WTC11 (cell line): ENCODE data around the gene PCDHGA1. TPM values are rescaled to one million over a fixed set of nuclear protein-coding genes. Genes with fewer than 3 reads are reported as not detected.

ENCODE experiments used
- ATAC-seq: fragments of 200-7000 bp; cut with Tn5 transposase; 2 replicates; pipeline ENCODE4 v1.10.0; 2021; ENCODE audit warnings: mild to moderate bottlenecking, moderate library complexity
- CTCF ChIA-PET: fragments of 300-600 bp; sonication (Branson Sonifier 250); formaldehyde crosslinking; loops from one replicate; lab custom pipeline; 2021; ENCODE audit warnings: antibody characterized with exemption; lab: Charles Lee
- POLR2A ChIA-PET: fragments of 350-600 bp; sonication (Branson Sonifier 250); formaldehyde crosslinking; loops from one replicate; lab custom pipeline; 2021; ENCODE audit warnings: antibody characterized with exemption; lab: Charles Lee
- DNase-seq: peaks from one replicate; pipeline ENCODE4 v3.0.0; 2021; ENCODE audit warnings: low spot score
- H3K27ac Mint-ChIP-seq: 2 replicates; pipeline ENCODE4 v1.8.0; 2021; ENCODE audit warnings: mixed read lengths
- H3K27me3 Mint-ChIP-seq: 2 replicates; pipeline ENCODE4 v1.8.0; 2021; ENCODE audit warnings: low read depth, mild to moderate bottlenecking, moderate library complexity, mixed read lengths
- H3K36me3 Mint-ChIP-seq: 2 replicates; pipeline ENCODE4 v1.8.0; 2021; ENCODE audit warnings: mixed read lengths
- H3K4me1 Mint-ChIP-seq: 2 replicates; pipeline ENCODE4 v1.8.0; 2022; ENCODE audit warnings: mixed read lengths
- H3K4me3 Mint-ChIP-seq: 2 replicates; pipeline ENCODE4 v1.8.0; 2021; ENCODE audit warnings: mild to moderate bottlenecking, moderate library complexity, mixed read lengths
- H3K9me3 Mint-ChIP-seq: 2 replicates; pipeline ENCODE4 v1.8.0; 2021; ENCODE audit warnings: mixed read lengths
- CBFB ChIP-seq: sonication (generic); formaldehyde crosslinking; IDR thresholded peaks from 2 replicates; pipeline ENCODE4 v1.8.1; 2022; ENCODE audit warnings: mild to moderate bottlenecking, low read depth, missing genetic modification reagents
- NFE2L1 ChIP-seq: sonication (generic); formaldehyde crosslinking; IDR thresholded peaks from 2 replicates; pipeline ENCODE4 v1.8.1; 2023; ENCODE audit warnings: missing genetic modification reagents
- ZNF138 ChIP-seq: sonication (generic); formaldehyde crosslinking; conservative IDR thresholded peaks from 2 replicates; pipeline ENCODE4 v1.8.1; 2022; ENCODE audit warnings: mild to moderate bottlenecking, moderate library complexity, missing genetic modification reagents
- ZNF416 ChIP-seq: fragments of 250-450 bp; sonication (Bioruptor Pico); IDR thresholded peaks from 2 replicates; pipeline ENCODE4 v1.9.0; 2021; ENCODE audit warnings: mild to moderate bottlenecking, inconsistent platforms
- total RNA-seq: library from RNA; stranded (reverse); gene quantifications from 3 replicates; pipeline ENCODE4 v1.2.3, GENCODE V29; 2021
- TF ChIP-seq, protein P1 (sequence below): sonication (generic); formaldehyde crosslinking; conservative IDR thresholded peaks from 2 replicates; pipeline ENCODE4 v1.8.1; 2022; ENCODE audit warnings: mild to moderate bottlenecking, missing genetic modification reagents
- TF ChIP-seq, protein P2 (sequence below): sonication (generic); formaldehyde crosslinking; IDR thresholded peaks from 2 replicates; pipeline ENCODE4 v1.8.1; 2023; ENCODE audit warnings: mild to moderate bottlenecking, moderate library complexity, missing genetic modification reagents
- TF ChIP-seq, protein P3 (sequence below): sonication (generic); formaldehyde crosslinking; conservative IDR thresholded peaks from 2 replicates; pipeline ENCODE4 v1.8.1; 2023; ENCODE audit warnings: mild to moderate bottlenecking, low read depth, missing genetic modification reagents, moderate library complexity
- TF ChIP-seq, protein P4 (sequence below): sonication (generic); formaldehyde crosslinking; IDR thresholded peaks from 2 replicates; pipeline ENCODE4 v1.8.0; 2022; ENCODE audit warnings: mild to moderate bottlenecking, missing genetic modification reagents
- TF ChIP-seq, protein P5 (sequence below): sonication (generic); formaldehyde crosslinking; IDR thresholded peaks from 2 replicates; pipeline ENCODE4 v1.8.0; 2023; ENCODE audit warnings: missing genetic modification reagents, mild to moderate bottlenecking, borderline replicate concordance
- TF ChIP-seq, protein P6 (sequence below): sonication (generic); formaldehyde crosslinking; IDR thresholded peaks from 2 replicates; pipeline ENCODE4 v1.8.1; 2023; ENCODE audit warnings: mild to moderate bottlenecking, missing genetic modification reagents, moderate library complexity
- TF ChIP-seq, protein P7 (sequence below): sonication (generic); formaldehyde crosslinking; IDR thresholded peaks from 2 replicates; pipeline ENCODE4 v1.8.1; 2022; ENCODE audit warnings: low read depth, missing genetic modification reagents, borderline replicate concordance

PCDHGA1 gene
- total RNA-seq, 1 experiment from 2014 or later, result 1.5 TPM

DNA sequence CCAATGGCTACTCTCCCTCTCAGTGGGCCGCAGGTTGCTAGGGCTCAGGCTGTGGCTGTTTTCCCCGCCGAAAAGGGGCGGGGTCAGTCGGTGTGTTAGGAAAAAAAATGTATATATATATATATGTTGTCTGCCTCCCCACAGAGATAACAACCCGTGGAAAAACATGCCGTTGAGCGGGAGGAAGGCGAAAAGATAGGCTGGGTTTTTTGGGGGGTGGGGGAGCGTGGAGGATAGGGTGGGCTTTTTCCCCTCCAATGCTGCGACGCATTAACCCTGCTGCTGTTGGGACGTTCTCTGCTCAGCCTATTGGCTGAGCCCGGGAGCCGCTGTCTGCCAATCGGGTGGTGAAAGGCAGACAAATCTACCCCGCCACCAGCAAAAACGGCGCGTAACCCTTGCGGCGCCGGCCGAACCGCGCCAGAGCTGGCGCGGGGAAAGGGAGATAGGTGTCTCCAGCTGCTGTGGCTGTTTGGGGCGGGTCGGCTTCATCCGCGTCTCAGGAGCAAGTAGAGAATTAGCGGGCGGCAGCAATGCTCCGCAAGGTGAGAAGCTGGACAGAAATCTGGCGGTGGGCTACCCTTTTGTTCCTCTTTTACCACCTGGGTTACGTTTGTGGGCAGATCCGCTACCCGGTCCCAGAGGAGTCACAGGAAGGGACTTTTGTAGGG, 154.5 kb downstream of the PCDHGA1 start, which contains the start of gene PCDHGC4 (continued):
- TF ChIP-seq NFE2L1 (CRISPR knock-in tag) (no peak), CBFB (no peak)
- TF ChIP-seq, protein P1, sequence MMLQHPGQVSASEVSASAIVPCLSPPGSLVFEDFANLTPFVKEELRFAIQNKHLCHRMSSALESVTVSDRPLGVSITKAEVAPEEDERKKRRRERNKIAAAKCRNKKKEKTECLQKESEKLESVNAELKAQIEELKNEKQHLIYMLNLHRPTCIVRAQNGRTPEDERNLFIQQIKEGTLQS (CRISPR knock-in tag), result no peak
- TF ChIP-seq, protein P2, sequence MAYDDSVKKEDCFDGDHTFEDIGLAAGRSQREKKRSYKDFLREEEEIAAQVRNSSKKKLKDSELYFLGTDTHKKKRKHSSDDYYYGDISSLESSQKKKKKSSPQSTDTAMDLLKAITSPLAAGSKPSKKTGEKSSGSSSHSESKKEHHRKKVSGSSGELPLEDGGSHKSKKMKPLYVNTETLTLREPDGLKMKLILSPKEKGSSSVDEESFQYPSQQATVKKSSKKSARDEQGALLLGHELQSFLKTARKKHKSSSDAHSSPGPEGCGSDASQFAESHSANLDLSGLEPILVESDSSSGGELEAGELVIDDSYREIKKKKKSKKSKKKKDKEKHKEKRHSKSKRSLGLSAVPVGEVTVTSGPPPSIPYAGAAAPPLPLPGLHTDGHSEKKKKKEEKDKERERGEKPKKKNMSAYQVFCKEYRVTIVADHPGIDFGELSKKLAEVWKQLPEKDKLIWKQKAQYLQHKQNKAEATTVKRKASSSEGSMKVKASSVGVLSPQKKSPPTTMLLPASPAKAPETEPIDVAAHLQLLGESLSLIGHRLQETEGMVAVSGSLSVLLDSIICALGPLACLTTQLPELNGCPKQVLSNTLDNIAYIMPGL (CRISPR knock-in tag), result no peak

DNA sequence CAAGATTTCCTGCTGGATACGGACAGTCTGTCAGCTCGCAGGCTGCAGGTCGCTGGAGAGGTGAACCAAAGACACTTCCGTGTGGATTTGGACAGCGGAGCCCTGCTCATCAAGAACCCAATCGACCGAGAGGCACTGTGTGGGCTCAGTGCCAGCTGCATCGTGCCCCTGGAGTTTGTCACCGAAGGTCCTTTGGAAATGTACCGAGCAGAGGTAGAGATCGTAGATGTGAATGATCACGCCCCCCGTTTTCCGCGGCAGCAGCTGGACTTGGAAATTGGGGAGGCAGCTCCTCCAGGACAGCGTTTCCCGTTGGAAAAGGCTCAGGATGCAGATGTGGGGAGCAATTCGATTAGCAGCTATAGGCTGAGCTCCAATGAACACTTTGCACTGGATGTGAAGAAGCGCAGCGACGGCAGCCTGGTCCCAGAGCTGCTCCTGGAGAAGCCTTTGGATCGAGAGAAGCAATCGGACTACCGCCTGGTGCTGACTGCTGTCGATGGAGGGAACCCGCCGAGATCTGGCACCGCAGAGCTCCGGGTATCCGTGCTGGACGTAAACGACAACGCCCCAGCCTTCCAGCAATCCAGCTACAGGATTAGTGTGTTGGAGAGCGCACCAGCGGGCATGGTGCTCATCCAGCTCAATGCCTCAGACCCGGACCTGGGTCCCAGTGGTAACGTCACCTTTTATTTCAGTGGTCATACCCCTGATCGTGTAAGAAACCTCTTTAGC, 155.2 kb downstream of the PCDHGA1 start:
- no peak for ATAC-seq
- Mint-ChIP-seq H3K27ac (no peak overlapping the region), H3K9me3 (no peaks in the 10 kb centered on the region), H3K4me1 (peaks cover 60% of the 10 kb centered on the region), H3K27me3 (peaks cover 40% of the 10 kb centered on the region), H3K36me3 (peaks cover 9% of the 10 kb centered on the region), H3K4me3 (peak overlapping the region; percentile 71)
- ChIA-PET POLR2A (interaction anchor here (0.8 to 2.8 kb wide), 4 partner anchors 9 to 72 kb away, joined by 3 to 17 read pairs (median 4); partner anchors contain the start of gene PCDHGA10), CTCF (interaction anchor here (0.5 to 4.6 kb wide), 22 partner anchors 9 to 391 kb away, joined by 3 to 42 read pairs (median 6); partner anchors contain the start of genes PCDHB14, PCDHB15, PCDHB2 and PCDHGA10)
- TF ChIP-seq, protein P3, sequence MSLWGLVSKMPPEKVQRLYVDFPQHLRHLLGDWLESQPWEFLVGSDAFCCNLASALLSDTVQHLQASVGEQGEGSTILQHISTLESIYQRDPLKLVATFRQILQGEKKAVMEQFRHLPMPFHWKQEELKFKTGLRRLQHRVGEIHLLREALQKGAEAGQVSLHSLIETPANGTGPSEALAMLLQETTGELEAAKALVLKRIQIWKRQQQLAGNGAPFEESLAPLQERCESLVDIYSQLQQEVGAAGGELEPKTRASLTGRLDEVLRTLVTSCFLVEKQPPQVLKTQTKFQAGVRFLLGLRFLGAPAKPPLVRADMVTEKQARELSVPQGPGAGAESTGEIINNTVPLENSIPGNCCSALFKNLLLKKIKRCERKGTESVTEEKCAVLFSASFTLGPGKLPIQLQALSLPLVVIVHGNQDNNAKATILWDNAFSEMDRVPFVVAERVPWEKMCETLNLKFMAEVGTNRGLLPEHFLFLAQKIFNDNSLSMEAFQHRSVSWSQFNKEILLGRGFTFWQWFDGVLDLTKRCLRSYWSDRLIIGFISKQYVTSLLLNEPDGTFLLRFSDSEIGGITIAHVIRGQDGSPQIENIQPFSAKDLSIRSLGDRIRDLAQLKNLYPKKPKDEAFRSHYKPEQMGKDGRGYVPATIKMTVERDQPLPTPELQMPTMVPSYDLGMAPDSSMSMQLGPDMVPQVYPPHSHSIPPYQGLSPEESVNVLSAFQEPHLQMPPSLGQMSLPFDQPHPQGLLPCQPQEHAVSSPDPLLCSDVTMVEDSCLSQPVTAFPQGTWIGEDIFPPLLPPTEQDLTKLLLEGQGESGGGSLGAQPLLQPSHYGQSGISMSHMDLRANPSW, result no peak
- TF ChIP-seq CBFB, result no peak
- TF ChIP-seq ZNF416 (CRISPR knock-in tag), result no peak
- TF ChIP-seq, protein P4, sequence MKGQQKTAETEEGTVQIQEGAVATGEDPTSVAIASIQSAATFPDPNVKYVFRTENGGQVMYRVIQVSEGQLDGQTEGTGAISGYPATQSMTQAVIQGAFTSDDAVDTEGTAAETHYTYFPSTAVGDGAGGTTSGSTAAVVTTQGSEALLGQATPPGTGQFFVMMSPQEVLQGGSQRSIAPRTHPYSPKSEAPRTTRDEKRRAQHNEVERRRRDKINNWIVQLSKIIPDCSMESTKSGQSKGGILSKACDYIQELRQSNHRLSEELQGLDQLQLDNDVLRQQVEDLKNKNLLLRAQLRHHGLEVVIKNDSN (CRISPR knock-in tag), result peak; percentile 15; the same call in 1 of the 2 replicates
- TF ChIP-seq, protein P5, sequence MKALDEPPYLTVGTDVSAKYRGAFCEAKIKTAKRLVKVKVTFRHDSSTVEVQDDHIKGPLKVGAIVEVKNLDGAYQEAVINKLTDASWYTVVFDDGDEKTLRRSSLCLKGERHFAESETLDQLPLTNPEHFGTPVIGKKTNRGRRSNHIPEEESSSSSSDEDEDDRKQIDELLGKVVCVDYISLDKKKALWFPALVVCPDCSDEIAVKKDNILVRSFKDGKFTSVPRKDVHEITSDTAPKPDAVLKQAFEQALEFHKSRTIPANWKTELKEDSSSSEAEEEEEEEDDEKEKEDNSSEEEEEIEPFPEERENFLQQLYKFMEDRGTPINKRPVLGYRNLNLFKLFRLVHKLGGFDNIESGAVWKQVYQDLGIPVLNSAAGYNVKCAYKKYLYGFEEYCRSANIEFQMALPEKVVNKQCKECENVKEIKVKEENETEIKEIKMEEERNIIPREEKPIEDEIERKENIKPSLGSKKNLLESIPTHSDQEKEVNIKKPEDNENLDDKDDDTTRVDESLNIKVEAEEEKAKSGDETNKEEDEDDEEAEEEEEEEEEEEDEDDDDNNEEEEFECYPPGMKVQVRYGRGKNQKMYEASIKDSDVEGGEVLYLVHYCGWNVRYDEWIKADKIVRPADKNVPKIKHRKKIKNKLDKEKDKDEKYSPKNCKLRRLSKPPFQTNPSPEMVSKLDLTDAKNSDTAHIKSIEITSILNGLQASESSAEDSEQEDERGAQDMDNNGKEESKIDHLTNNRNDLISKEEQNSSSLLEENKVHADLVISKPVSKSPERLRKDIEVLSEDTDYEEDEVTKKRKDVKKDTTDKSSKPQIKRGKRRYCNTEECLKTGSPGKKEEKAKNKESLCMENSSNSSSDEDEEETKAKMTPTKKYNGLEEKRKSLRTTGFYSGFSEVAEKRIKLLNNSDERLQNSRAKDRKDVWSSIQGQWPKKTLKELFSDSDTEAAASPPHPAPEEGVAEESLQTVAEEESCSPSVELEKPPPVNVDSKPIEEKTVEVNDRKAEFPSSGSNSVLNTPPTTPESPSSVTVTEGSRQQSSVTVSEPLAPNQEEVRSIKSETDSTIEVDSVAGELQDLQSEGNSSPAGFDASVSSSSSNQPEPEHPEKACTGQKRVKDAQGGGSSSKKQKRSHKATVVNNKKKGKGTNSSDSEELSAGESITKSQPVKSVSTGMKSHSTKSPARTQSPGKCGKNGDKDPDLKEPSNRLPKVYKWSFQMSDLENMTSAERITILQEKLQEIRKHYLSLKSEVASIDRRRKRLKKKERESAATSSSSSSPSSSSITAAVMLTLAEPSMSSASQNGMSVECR (CRISPR knock-in tag), result peak; percentile 43; the same call in 1 of the 2 replicates
- no peak for DNase-seq

DNA sequence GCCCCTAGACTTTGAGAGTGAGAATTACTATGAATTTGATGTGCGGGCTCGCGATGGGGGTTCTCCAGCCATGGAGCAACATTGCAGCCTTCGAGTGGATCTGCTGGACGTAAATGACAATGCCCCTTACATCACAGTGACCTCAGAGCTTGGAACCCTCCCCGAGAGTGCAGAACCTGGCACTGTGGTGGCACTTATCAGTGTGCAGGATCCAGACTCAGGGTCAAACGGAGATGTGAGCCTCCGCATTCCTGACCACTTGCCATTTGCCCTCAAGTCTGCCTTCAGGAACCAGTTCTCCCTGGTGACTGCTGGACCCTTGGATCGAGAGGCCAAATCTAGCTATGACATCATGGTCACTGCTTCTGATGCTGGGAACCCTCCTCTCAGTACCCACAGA, 155.8 kb downstream of the PCDHGA1 start:
- ATAC-seq (no peak), DNase-seq (no peak)
- Mint-ChIP-seq H3K4me3 (peak overlapping the region; percentile 71; the same call in 1 of the 2 replicates), H3K9me3 (no peaks in the 10 kb centered on the region), H3K4me1 (peaks cover 63% of the 10 kb centered on the region), H3K27me3 (peaks cover 46% of the 10 kb centered on the region), H3K27ac (no peak overlapping the region), H3K36me3 (peaks cover 14% of the 10 kb centered on the region)
- ChIA-PET POLR2A (interaction anchor here (1.5 to 2.8 kb wide), 2 partner anchors 9 kb away, joined by 4 to 17 read pairs; no protein-coding TSS in a partner anchor), CTCF (interaction anchor here (1.0 to 4.6 kb wide), 14 partner anchors 8 to 263 kb away, joined by 3 to 42 read pairs (median 14); partner anchors contain the start of genes PCDHB14, PCDHB15, PCDHGA10 and PCDHGA11)
- TF ChIP-seq ZNF138 (CRISPR knock-in tag), result no peak
- TF ChIP-seq, protein P6, sequence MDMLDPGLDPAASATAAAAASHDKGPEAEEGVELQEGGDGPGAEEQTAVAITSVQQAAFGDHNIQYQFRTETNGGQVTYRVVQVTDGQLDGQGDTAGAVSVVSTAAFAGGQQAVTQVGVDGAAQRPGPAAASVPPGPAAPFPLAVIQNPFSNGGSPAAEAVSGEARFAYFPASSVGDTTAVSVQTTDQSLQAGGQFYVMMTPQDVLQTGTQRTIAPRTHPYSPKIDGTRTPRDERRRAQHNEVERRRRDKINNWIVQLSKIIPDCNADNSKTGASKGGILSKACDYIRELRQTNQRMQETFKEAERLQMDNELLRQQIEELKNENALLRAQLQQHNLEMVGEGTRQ (CRISPR knock-in tag), result no peak
- TF ChIP-seq, protein P7, sequence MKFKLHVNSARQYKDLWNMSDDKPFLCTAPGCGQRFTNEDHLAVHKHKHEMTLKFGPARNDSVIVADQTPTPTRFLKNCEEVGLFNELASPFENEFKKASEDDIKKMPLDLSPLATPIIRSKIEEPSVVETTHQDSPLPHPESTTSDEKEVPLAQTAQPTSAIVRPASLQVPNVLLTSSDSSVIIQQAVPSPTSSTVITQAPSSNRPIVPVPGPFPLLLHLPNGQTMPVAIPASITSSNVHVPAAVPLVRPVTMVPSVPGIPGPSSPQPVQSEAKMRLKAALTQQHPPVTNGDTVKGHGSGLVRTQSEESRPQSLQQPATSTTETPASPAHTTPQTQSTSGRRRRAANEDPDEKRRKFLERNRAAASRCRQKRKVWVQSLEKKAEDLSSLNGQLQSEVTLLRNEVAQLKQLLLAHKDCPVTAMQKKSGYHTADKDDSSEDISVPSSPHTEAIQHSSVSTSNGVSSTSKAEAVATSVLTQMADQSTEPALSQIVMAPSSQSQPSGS, result no peak
